ENCODE results near the gene RNASEH1. TPM values are rescaled to one million over a fixed set of nuclear protein-coding genes. Genes with fewer than 3 reads are reported as not detected.

Gene RNASEH1
- total RNA-seq, 4 donors from 2014 or later: 21.6 to 31.0 (median 26.1) TPM

DNA sequence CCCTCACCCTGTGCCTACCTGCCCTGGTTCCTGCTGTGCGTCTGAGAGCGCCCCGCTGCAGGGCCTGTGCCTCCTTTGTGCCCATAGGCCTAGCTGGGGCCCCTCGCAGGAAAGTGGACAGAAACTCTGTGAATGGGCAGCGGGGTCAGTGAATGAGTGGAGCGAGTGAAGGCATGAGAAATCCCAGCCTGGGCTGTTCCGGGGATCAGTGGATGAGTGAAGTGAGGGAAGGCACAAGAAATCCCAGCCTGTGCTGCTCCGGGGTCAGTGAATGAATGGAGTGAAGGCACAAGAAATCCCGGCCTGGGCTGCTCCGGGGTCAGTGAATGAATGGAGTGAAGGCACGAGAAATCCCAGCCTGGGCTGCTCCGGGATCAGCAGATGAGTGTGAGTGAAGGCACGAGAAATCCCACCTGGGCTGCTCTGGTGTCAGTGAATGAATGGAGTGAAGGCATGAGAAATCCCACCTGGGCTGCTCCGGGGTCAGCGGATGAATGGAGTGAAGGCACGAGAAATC is 38.8 kb upstream of the RNASEH1 start:
- DNase-seq (ENCODE audit: low spot score in 2 of 2): no peak
- H3K36me3 ChIP-seq: no peaks in the 10 kb centered on the region
- no peak for TF ChIP-seq EP300 (IDR thresholded peaks at IDR 0.05)
- H3K27ac ChIP-seq: no peak overlapping the region
- H3K4me1 ChIP-seq: peaks cover 0 to 3% (median 1%) of the 10 kb centered on the region in 4 donors
- H3K9me3 ChIP-seq: no peaks in the 10 kb centered on the region
- H3K4me3 ChIP-seq: no peak overlapping the region
- 73 to 82% methylated on average over 16 of the region's 16 CpGs for WGBS, 2 donors
- no peaks in the 10 kb centered on the region for H3K27me3 ChIP-seq

DNA sequence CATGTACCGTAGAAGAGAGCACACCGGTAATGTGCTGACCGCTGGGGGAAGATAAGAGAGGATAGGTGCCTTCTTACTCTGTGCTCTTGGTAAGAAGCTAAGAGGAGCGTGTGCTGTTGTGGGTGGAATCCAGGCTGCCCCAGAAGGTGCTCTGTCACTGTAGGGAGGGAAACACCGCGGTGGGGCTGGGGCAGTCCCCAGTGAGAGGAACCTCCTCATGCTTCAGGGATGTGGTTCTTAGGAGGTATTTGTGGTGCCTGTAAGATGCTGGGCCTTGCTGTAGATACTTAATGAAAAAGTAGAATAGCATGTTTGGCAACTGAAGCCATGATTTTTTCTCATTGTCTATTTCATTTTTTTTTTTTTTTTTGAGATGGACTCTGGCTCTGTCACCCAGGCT is 37.9 kb upstream of the RNASEH1 start:
- TF ChIP-seq POLR2A (IDR thresholded peaks at IDR 0.05) (no peak), EP300 (IDR thresholded peaks at IDR 0.05) (no peak)
- TF ChIP-seq, protein P1, sequence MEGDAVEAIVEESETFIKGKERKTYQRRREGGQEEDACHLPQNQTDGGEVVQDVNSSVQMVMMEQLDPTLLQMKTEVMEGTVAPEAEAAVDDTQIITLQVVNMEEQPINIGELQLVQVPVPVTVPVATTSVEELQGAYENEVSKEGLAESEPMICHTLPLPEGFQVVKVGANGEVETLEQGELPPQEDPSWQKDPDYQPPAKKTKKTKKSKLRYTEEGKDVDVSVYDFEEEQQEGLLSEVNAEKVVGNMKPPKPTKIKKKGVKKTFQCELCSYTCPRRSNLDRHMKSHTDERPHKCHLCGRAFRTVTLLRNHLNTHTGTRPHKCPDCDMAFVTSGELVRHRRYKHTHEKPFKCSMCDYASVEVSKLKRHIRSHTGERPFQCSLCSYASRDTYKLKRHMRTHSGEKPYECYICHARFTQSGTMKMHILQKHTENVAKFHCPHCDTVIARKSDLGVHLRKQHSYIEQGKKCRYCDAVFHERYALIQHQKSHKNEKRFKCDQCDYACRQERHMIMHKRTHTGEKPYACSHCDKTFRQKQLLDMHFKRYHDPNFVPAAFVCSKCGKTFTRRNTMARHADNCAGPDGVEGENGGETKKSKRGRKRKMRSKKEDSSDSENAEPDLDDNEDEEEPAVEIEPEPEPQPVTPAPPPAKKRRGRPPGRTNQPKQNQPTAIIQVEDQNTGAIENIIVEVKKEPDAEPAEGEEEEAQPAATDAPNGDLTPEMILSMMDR (IDR thresholded peaks at IDR 0.05): no peak
- Histone ChIP-seq H3K4me3 (no peak overlapping the region), H3K4me1 (peaks cover 0 to 3% (median 1%) of the 10 kb centered on the region in 4 donors), H3K27ac (no peak overlapping the region), H3K27me3 (no peaks in the 10 kb centered on the region), H3K36me3 (no peaks in the 10 kb centered on the region), H3K9me3 (no peaks in the 10 kb centered on the region)
- 94% methylated on average over 6 of the region's 6 CpGs for WGBS, 2 donors
- DNase-seq (ENCODE audit: low spot score in 2 of 2): no peak

DNA sequence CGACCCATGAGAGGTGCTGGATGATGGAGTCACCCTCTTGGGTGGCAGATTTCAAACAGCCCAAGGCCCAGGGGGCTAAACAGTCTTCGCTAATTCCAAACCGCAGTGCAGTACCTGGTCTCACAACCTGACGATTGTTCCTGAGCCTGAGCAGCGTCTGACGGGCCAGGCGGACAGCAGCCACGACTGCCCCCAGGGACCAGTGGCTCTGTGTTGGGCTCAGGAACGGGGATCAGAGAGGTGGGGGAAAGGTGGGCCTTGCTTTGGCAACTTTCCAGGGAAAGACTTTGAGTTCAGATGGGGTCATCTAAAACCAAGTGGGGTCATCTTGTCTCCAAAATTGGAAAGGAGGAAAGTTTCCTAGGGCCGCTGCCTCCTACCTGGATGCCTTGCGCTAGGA is 37.3 kb upstream of the RNASEH1 start:
- Histone ChIP-seq H3K27me3 (no peaks in the 10 kb centered on the region), H3K27ac (no peak overlapping the region), H3K36me3 (no peaks in the 10 kb centered on the region), H3K4me1 (peaks cover 0 to 3% (median 1%) of the 10 kb centered on the region in 4 donors), H3K4me3 (no peak overlapping the region), H3K9me3 (no peaks in the 10 kb centered on the region)
- 88 to 95% methylated on average over 11 of the region's 11 CpGs for WGBS, 2 donors
- TF ChIP-seq EP300 (IDR thresholded peaks at IDR 0.05) (no peak), POLR2A (IDR thresholded peaks at IDR 0.05) (no peak)
- TF ChIP-seq, protein P1 (IDR thresholded peaks at IDR 0.05): no peak
- no peak for DNase-seq (ENCODE audit: low spot score in 2 of 2)

DNA sequence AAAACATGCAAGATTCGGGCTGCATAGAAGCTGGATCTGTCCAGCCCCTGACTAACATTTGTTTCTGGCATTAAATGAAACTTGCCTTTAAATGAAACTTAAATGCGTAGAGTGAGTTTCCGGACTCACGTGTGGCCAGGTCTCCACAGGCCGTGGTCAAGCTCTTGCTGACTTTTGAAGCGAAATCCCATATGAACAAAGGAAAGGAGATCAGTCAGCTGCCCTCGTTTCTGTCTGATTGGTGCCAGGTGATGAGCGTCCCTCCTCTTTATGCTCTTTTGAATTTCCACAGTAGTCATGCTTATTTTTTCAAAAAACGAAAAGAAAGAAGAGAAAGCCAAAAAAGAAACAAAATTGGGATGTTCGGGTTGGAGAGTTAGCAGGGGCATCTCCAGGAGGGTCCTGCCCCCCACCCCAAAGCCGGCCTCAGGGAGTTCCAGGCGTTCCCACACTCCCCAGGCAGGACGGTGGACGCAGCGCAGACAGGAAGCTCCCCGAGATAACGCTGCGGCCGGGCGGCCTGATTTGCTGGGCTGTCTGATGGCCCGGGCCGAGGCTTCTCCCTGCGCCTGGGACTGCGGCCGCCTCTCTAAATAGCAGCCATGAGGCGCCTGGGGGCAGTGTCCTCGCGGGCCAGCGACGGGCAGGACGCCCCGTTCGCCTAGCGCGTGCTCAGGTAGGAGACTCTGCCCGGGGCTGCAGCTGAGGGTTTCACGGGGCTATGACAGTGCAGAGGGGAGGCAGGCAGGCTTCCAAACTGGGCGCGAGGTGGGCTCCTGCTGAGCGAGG is 36.6 kb upstream of the RNASEH1 start, which contains the start of gene COLEC11:
COLEC11 (plus strand) TSS at position 620 of the 789 bp plus-strand sequence. CDS start 9,229 bp downstream, outside the sequence.
- H3K27me3 ChIP-seq: no peaks in the 10 kb centered on the region
- H3K4me3 ChIP-seq: peak within 1 kb of the TSS in 1 of 4 donors; percentile 20
- peaks cover 0 to 3% (median 1%) of the 10 kb centered on the region in 4 donors for H3K4me1 ChIP-seq
- TF ChIP-seq, protein P1 (IDR thresholded peaks at IDR 0.05): peak in 1 of 5 experiments; percentile 33
- no peak for TF ChIP-seq POLR2A (IDR thresholded peaks at IDR 0.05)
- no peaks in the 10 kb centered on the region for H3K36me3 ChIP-seq
- H3K27ac ChIP-seq: no peak within 1 kb of the TSS
- no peaks in the 10 kb centered on the region for H3K9me3 ChIP-seq
- WGBS, 2 donors: 26 to 39% methylated on average over 30 to 40 of the region's 40 CpGs
- DNase-seq (ENCODE audit: low spot score in 2 of 2): no peak

DNA sequence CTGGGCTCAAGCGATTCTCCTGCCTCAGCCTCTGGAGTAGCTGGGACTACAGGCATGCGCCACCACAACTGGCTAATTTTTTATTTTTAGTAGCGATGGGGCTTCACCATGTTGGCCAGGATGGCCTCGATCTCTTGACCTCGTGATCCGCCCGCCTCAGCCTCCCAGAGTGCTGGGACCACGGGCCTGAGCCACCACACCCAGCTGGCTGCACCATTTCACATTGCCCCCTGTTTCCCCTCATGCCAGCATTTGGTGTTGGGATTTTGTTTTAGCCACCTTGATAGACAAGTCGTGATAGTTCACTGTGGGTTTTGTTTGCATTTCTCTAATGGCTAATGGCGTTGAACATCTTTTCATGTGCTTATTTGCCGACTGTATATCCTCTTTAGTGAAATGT is 31.0 kb upstream of the RNASEH1 start:
- no peak for TF ChIP-seq POLR2A (IDR thresholded peaks at IDR 0.05)
- no peak for TF ChIP-seq EP300 (IDR thresholded peaks at IDR 0.05)
- TF ChIP-seq, protein P1 (IDR thresholded peaks at IDR 0.05): no peak

More for the DNA sequence above, 31.0 kb upstream of the RNASEH1 start:
- no peaks in the 10 kb centered on the region for H3K9me3 ChIP-seq
- no peaks in the 10 kb centered on the region for H3K27me3 ChIP-seq
- no peak for DNase-seq (ENCODE audit: low spot score in 2 of 2)
- peaks cover 0 to 17% (median 0%) of the 10 kb centered on the region in 4 donors for H3K4me1 ChIP-seq
- 92 to 94% methylated on average over 11 of the region's 11 CpGs for WGBS, 2 donors
- no peak overlapping the region for H3K4me3 ChIP-seq
- H3K27ac ChIP-seq: no peak overlapping the region
- peaks cover 0 to 17% (median 0%) of the 10 kb centered on the region in 3 donors for H3K36me3 ChIP-seq
